Adipocyte (in vitro differentiated cells): ENCODE data around the gene NFATC1.

Source experiments
- DNase-seq: peaks from one replicate; pipeline ENCODE4 v3.0.0-alpha.2; 2015; ENCODE audit warnings: low read depth
- H3K27me3 ChIP-seq: replicated peaks from 2 replicates; pipeline ENCODE4 v1.7.0; 2013; ENCODE audit warnings: mild to moderate bottlenecking, low read length, moderate library complexity; ENCODE audit not compliant: control insufficient read depth, insufficient read depth
- H3K36me3 ChIP-seq: 2 replicates; pipeline ENCODE4 v1.7.0; 2013; ENCODE audit warnings: low read length, mild to moderate bottlenecking, moderate library complexity; ENCODE audit not compliant: control insufficient read depth, insufficient read depth, severe bottlenecking
- H3K4me1 ChIP-seq: 2 replicates; pipeline ENCODE4 v1.7.0; 2013; ENCODE audit warnings: mild to moderate bottlenecking, low read length, moderate library complexity; ENCODE audit not compliant: control insufficient read depth, insufficient read depth
- H3K4me3 ChIP-seq: 2 replicates; pipeline ENCODE4 v1.7.0; 2013; ENCODE audit warnings: mild to moderate bottlenecking, low read length, moderate library complexity
- H3K9ac ChIP-seq: 2 replicates; pipeline ENCODE4 v1.7.0; 2013; ENCODE audit warnings: mild to moderate bottlenecking, low read length, moderate library complexity
- H3K9me3 ChIP-seq: 2 replicates; pipeline ENCODE4 v1.7.0; 2013; ENCODE audit warnings: mild to moderate bottlenecking, low read length, moderate library complexity; ENCODE audit not compliant: control insufficient read depth

The NFATC1 gene

DNA sequence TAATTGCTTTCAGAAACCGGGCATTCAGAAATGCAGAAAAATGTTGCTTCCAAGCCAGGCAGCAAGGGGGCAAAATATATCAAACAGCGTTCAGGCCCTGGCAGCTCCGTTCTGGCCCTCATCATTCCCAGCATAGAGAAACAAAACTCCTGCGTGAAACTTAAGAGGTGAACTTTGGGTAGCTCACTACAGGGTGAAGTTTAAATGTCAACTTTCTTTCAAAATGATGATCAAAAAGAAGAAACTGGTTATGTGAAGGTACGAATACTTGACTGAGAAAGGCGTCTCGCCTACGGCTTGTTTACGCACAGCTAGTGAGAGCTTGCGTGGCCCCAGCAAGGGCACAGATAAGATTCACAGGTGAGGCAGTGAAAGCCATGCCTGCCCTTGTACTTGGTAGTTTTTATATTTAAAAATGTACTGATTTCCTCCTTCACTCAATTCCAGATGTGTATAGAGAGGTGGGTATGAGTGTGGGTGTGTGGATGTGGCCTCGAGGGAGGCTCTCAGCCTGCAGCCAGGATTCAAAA lies 127.5 kb downstream of the NFATC1 start:
- DNase-seq: no peak
- H3K36me3 ChIP-seq: no peaks in the 10 kb centered on the region

DNA sequence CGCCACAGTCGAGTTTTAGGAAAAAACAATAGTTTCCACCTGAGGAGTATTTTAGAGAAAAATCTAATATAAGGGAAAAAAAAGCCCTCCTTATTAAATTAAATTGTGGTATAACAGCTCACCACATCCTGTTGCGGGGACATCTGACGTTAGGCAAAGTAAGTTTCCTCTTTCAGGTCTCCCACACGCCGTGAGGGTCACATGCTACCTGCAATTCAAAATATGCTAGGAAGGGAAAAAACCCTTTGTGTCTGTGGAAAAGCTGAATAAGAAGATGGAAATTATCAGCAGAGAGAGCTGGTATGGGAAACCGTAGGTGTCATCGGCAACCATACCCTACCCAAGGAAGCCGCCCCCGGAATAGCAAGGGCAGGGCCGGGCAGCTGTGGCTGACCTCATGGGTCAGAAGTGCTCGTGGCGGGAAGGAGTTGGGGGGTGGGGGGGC lies 128.0 kb downstream of the NFATC1 start:
- no peak overlapping the region for H3K4me3 ChIP-seq
- no peaks in the 10 kb centered on the region for H3K4me1 ChIP-seq
- peaks cover 4% of the 10 kb centered on the region for H3K27me3 ChIP-seq
- no peak overlapping the region for H3K9ac ChIP-seq
- no peaks in the 10 kb centered on the region for H3K36me3 ChIP-seq
- H3K9me3 ChIP-seq: no peaks in the 10 kb centered on the region
- DNase-seq: no peak

More for the DNA sequence above, 127.5 kb downstream of the NFATC1 start:
- no peaks in the 10 kb centered on the region for H3K4me1 ChIP-seq
- peaks cover 4% of the 10 kb centered on the region for H3K27me3 ChIP-seq
- no peak overlapping the region for H3K4me3 ChIP-seq
- no peak overlapping the region for H3K9ac ChIP-seq
- no peaks in the 10 kb centered on the region for H3K9me3 ChIP-seq

DNA sequence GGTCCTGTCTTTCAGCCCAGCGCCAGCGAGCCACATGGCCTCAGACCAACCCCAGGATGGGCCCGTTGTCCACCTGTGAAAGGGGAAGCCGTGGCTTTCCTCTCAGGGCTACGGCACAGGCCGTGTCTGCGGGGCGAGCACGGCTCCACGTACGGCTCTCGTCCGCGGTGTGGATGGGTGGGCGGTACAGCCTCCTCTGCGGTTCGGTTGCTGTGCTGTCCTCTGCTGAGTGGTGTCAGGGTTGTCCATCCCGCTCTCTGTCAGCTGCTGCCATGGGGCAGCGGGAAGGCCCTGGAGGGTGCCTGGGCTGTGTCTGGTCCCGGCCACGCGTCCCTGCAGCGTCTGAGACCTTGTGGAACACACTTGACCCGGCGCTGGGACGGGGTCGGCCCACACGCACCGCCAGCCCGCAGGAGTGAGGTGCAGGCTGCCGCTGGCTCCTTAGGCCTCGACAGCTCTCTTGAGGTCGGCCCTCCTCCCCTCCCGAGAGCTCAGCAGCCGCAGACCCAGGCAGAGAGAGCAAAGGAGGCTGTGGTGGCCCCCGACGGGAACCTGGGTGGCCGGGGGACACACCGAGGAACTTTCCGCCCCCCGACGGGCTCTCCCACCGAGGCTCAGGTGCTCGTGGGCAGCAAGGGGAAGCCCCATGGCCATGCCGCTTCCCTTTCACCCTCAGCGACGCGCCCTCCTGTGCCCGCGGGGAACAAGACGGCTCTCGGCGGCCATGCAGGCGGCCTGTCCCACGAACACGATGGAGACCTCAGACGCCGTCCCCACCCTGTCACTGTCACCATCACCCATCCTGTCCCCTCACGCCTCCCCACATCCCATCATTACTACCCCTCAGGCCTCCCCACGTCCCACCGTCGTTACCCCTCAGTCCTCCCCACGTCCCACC lies 128.7 kb downstream of the NFATC1 start:
- Histone ChIP-seq H3K9me3 (no peaks in the 10 kb centered on the region), H3K4me3 (no peak overlapping the region), H3K36me3 (no peaks in the 10 kb centered on the region), H3K27me3 (peaks cover 4% of the 10 kb centered on the region), H3K4me1 (no peaks in the 10 kb centered on the region), H3K9ac (no peak overlapping the region)
- DNase-seq: no peak

DNA sequence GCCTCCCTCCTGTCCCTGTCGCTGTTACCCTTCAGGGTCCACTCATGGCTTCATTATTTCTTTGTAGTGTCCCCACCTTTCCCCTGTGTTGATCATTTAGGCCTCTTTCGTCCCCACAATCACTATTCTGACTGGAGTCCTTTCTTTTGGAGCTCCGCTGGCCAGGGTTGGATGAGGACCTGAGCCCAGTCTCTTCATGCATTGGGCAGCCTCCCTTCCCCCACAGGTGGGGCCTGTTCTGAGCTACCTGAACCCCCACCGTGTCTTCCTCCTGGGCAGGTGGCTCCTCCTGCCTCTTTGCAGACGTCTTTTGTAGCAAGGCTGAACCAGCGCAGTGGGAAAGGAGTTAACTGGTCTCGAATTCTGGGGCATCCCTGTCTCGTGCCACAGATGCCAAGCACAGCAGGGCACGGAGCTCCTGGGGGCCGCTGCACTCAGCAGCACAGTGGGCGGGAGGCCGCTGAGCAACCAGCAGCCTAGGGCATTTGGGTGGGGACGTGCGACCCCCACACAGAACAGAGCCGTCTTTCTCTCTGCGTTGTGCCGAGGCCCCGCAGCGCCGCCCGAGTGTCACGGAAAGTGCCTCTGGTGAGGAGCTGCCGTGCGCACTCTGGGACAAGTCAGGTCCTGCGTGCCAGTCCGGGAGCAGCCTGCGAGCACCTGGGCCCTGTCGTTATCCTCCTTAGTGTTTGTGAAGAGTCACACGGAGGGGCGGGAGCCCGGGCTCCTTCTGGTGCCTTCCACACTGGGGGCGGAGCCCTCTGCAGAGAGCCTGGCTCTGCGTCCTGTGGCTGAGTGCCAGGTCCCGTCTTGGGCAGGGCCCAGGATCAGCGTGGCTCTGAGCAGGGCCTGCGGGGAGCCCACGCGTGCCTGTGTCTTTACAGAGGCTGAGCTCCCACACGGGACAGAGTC lies 130.1 kb downstream of the NFATC1 start:
- no peak for DNase-seq
- H3K4me1 ChIP-seq: no peaks in the 10 kb centered on the region
- no peak overlapping the region for H3K4me3 ChIP-seq
- H3K27me3 ChIP-seq: peaks cover 4% of the 10 kb centered on the region
- no peak overlapping the region for H3K9ac ChIP-seq
- no peaks in the 10 kb centered on the region for H3K36me3 ChIP-seq
- no peaks in the 10 kb centered on the region for H3K9me3 ChIP-seq

DNA sequence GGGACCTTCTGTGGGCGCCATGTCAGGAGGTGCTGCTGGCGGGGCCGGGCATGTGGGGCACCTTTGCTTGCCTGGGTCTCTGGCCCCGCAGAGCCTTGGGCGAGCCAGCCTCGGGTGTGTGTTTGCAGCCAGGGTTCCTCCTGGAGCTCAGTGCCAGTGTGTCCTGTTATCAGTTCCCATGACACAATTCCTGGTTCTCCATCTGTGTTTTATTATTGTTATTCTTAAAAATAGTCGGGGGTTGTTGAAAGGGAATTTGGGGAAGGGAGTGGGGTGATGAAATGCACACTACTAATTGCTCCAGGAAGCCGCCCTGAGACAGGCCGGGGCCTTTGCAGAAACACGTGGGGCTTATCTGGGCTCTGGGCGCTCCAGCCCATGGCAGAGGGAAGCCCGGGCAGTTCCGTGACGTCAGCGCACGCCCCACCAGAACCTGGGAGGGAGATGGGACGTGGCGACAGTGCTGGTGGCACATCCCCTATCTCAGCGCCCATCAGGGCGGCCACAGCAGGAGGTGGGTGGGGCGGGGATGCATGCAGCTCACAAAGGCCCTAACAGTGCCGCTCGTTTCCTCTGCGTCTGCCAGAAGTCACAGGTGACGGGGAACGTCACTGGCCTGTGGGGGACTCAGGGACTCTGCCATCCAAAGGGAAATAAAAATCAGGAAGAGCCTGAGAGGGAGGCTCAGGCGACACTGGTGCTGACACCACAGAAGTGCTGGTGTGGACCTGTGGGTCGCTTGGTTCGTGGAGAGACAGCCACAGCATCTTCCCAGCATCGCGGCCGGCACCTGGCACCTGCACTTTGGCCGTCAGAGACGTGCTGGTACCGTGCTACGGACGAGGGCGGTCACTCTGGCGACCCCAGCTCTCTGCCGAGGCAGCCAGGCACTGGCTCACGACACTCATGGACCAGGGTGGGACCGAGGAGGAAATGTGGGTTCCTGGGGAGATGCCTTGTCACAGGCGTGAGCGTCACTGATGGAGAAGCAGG lies 131.0 kb downstream of the NFATC1 start:
- Histone ChIP-seq H3K4me3 (no peak overlapping the region), H3K9me3 (no peaks in the 10 kb centered on the region), H3K36me3 (no peaks in the 10 kb centered on the region), H3K27me3 (peaks cover 12% of the 10 kb centered on the region), H3K9ac (no peak overlapping the region), H3K4me1 (no peaks in the 10 kb centered on the region)
- no peak for DNase-seq

DNA sequence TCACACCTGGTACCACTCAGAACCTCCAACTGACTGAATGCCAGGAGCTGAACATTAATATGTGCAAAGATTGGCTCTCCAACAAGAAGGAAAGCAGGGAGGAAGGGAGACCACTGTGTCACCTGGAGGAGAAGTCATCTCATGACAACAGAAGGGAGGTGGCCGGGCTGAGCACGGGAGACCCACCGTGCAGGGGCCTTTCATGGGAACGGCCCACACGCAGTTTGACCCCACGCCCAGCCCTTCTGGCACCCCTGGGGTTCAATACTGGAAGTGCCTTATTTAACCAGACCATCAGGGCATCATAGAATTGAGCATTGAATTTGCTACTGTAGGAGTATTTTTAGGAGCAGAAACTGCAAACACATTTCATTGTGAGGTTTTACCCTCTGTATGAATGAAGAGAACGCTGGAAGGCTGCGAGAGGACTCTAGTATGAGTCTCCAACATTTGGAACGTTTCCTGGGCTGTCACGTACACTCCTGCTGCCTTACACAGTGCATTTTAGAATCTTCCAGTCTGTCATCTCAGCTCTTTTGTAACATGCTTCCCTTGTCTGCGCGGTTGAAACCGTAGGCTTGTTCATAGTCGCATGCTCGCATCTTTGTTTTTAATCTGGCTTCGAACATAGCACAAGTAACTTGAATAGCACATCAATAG lies 132.1 kb downstream of the NFATC1 start:
- no peaks in the 10 kb centered on the region for H3K36me3 ChIP-seq
- no peak for DNase-seq
- H3K9me3 ChIP-seq: no peaks in the 10 kb centered on the region
- H3K4me1 ChIP-seq: no peaks in the 10 kb centered on the region
- H3K4me3 ChIP-seq: no peak overlapping the region
- H3K27me3 ChIP-seq: peaks cover 18% of the 10 kb centered on the region
- no peak overlapping the region for H3K9ac ChIP-seq

DNA sequence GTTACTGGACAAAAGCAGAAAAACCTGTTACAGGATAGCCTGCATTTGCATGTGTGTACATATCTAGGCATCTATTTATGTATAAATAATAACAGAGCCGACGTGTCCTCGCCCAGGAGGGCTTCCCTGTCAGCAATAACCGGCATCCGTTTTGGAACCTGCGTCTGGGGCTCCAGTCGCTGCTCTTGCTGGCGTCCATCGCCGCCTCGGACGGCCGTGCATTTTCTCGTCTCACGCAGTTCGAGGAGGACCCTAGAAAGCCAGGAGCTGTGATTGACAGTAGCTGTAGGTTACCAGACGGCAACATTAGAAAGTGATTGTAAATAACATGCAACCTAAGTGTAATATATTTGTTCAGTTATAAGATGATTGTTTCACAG lies 132.6 kb downstream of the NFATC1 start:
- H3K9me3 ChIP-seq: no peaks in the 10 kb centered on the region
- no peaks in the 10 kb centered on the region for H3K4me1 ChIP-seq
- peaks cover 22% of the 10 kb centered on the region for H3K27me3 ChIP-seq
- DNase-seq: no peak
- no peaks in the 10 kb centered on the region for H3K36me3 ChIP-seq
- H3K9ac ChIP-seq: no peak overlapping the region
- H3K4me3 ChIP-seq: no peak overlapping the region

DNA sequence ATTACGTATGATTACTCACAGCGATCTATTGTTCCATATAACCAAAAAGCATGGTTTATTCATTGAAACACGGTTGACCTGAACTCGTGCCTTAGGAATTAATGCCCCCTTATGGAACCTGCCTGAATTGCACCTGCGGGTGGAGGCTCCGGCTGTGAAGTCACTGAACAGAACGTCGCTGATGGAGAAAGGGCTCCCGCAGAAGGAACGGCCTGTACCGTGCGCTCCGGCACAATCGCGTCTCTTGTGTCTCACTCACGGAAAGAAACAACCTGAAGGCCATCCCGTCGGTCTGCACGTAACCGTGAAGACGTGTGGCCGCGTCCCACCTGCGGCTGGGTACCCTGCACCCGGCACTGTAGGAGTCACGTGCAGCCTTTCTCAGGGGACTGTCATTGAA lies 133.1 kb downstream of the NFATC1 start:
- peak; percentile 84 for DNase-seq
- Histone ChIP-seq H3K4me1 (no peaks in the 10 kb centered on the region), H3K9me3 (no peaks in the 10 kb centered on the region), H3K36me3 (no peaks in the 10 kb centered on the region), H3K27me3 (peaks cover 22% of the 10 kb centered on the region), H3K4me3 (no peak overlapping the region), H3K9ac (no peak overlapping the region)

DNA sequence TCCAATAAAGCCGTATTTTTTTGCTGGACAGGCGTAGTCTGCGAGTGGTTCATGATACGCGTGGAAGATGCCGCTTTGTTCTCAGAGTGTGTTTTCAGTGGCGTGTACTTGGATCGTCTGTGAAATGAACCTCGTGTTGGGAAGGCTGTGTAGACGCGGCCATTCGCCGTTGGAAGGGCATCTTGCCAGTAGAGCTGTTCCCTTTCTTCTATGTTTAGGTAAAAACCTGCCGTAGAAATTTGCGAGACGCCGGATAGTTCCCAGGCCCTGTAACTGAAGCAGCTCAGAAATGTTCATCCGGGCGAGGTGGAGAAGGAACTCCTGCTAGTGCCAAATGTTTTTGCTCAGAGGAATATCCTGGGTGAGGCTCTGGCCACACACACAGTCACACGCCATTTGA lies 133.6 kb downstream of the NFATC1 start:
- peaks cover 25% of the 10 kb centered on the region for H3K27me3 ChIP-seq
- H3K4me1 ChIP-seq: no peaks in the 10 kb centered on the region
- no peak overlapping the region for H3K4me3 ChIP-seq
- H3K9ac ChIP-seq: no peak overlapping the region
- no peaks in the 10 kb centered on the region for H3K36me3 ChIP-seq
- no peaks in the 10 kb centered on the region for H3K9me3 ChIP-seq
- no peak for DNase-seq

DNA sequence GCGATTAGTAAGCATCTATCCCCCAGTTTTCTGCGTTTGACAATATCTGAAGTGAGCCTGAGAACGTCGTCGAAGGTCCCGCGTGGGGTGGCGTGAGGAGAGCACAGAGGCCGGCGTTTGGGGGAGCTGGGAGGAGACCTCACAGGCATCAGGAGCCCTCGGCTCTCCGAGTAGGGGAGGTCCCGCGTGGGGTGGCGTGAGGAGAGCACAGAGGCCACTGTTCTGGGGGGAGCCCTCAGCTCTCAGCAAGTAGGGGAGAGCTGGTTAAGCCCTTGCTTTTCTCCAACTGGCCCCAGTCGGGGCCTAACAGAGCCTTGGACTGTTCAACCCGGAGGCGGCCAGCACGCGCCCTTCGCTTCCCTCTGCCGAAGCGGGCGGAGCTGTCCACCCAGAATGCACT lies 134.3 kb downstream of the NFATC1 start:
- no peak overlapping the region for H3K4me3 ChIP-seq
- no peaks in the 10 kb centered on the region for H3K4me1 ChIP-seq
- no peak for DNase-seq
- no peak overlapping the region for H3K9ac ChIP-seq
- H3K27me3 ChIP-seq: peaks cover 29% of the 10 kb centered on the region
- H3K9me3 ChIP-seq: no peaks in the 10 kb centered on the region
- H3K36me3 ChIP-seq: no peaks in the 10 kb centered on the region
